WTC11 (cell line): Measurements from ENCODE around the gene WFS1. TPM values are rescaled to one million over a fixed set of nuclear protein-coding genes. Genes with fewer than 3 reads are reported as not detected.

Source experiments
- ATAC-seq: fragments of 200-7000 bp; cut with Tn5 transposase; 2 replicates; pipeline ENCODE4 v1.10.0; 2021; ENCODE audit warnings: mild to moderate bottlenecking, moderate library complexity
- CTCF ChIA-PET: fragments of 300-600 bp; sonication (Branson Sonifier 250); formaldehyde crosslinking; loops from one replicate; lab custom pipeline; 2021; ENCODE audit warnings: antibody characterized with exemption; lab: Charles Lee
- POLR2A ChIA-PET: fragments of 350-600 bp; sonication (Branson Sonifier 250); formaldehyde crosslinking; loops from one replicate; lab custom pipeline; 2021; ENCODE audit warnings: antibody characterized with exemption; lab: Charles Lee
- DNase-seq: peaks from one replicate; pipeline ENCODE4 v3.0.0; 2021; ENCODE audit warnings: low spot score
- H3K27ac Mint-ChIP-seq: 2 replicates; pipeline ENCODE4 v1.8.0; 2021; ENCODE audit warnings: mixed read lengths
- H3K27me3 Mint-ChIP-seq: 2 replicates; pipeline ENCODE4 v1.8.0; 2021; ENCODE audit warnings: low read depth, mild to moderate bottlenecking, moderate library complexity, mixed read lengths
- H3K36me3 Mint-ChIP-seq: 2 replicates; pipeline ENCODE4 v1.8.0; 2021; ENCODE audit warnings: mixed read lengths
- H3K4me1 Mint-ChIP-seq: 2 replicates; pipeline ENCODE4 v1.8.0; 2022; ENCODE audit warnings: mixed read lengths
- H3K4me3 Mint-ChIP-seq: 2 replicates; pipeline ENCODE4 v1.8.0; 2021; ENCODE audit warnings: mild to moderate bottlenecking, moderate library complexity, mixed read lengths
- H3K9me3 Mint-ChIP-seq: 2 replicates; pipeline ENCODE4 v1.8.0; 2021; ENCODE audit warnings: mixed read lengths
- ATF1 ChIP-seq: sonication (generic); formaldehyde crosslinking; IDR thresholded peaks from 2 replicates; pipeline ENCODE4 v1.8.1; 2023; ENCODE audit warnings: mild to moderate bottlenecking, moderate library complexity, missing genetic modification reagents
- EMX1 ChIP-seq: fragments of 250-450 bp; sonication (Bioruptor Pico); IDR thresholded peaks from 2 replicates; pipeline ENCODE4 v1.8.0; 2021; ENCODE audit warnings: mild to moderate bottlenecking
- FOXJ3 ChIP-seq: sonication (generic); formaldehyde crosslinking; IDR thresholded peaks from 2 replicates; pipeline ENCODE4 v1.9.0; 2021; ENCODE audit warnings: missing genetic modification reagents, mild to moderate bottlenecking, borderline replicate concordance
- GABPB1 ChIP-seq: sonication (generic); formaldehyde crosslinking; IDR thresholded peaks from 2 replicates; pipeline ENCODE4 v1.8.1; 2023; ENCODE audit warnings: mild to moderate bottlenecking, missing genetic modification reagents
- JUN ChIP-seq: sonication (generic); formaldehyde crosslinking; IDR thresholded peaks from 2 replicates; pipeline ENCODE4 v1.8.0; 2023; ENCODE audit warnings: mild to moderate bottlenecking, missing genetic modification reagents
- NFYB ChIP-seq: sonication (generic); formaldehyde crosslinking; conservative IDR thresholded peaks from 2 replicates; pipeline ENCODE4 v1.8.0; 2022; ENCODE audit warnings: low read depth, missing genetic modification reagents
- PRRX2 ChIP-seq: fragments of 250-450 bp; sonication (Bioruptor Pico); IDR thresholded peaks from 2 replicates; pipeline ENCODE4 v1.8.0; 2021; ENCODE audit warnings: mild to moderate bottlenecking
- SOX15 ChIP-seq: fragments of 250-450 bp; sonication (Bioruptor Pico); IDR thresholded peaks from 2 replicates; pipeline ENCODE4 v1.9.0; 2021; ENCODE audit warnings: mild to moderate bottlenecking
- ZNF263 ChIP-seq: sonication (generic); formaldehyde crosslinking; IDR thresholded peaks from 2 replicates; pipeline ENCODE4 v1.8.1; 2022; ENCODE audit warnings: low read depth, mild to moderate bottlenecking, moderate library complexity, missing genetic modification reagents
- ZNF416 ChIP-seq: fragments of 250-450 bp; sonication (Bioruptor Pico); IDR thresholded peaks from 2 replicates; pipeline ENCODE4 v1.9.0; 2021; ENCODE audit warnings: mild to moderate bottlenecking, inconsistent platforms
- ZNF671 ChIP-seq: fragments of 250-450 bp; sonication (Bioruptor Pico); IDR thresholded peaks from 2 replicates; pipeline ENCODE4 v1.8.0; 2021; ENCODE audit warnings: mild to moderate bottlenecking
- total RNA-seq: library from RNA; stranded (reverse); gene quantifications from 3 replicates; pipeline ENCODE4 v1.2.3, GENCODE V29; 2021
- TF ChIP-seq, protein P1 (sequence below): sonication (generic); formaldehyde crosslinking; IDR thresholded peaks from 2 replicates; pipeline ENCODE4 v1.8.1; 2022; ENCODE audit warnings: mild to moderate bottlenecking, moderate library complexity, missing genetic modification reagents
- TF ChIP-seq, protein P2 (sequence below): sonication (generic); formaldehyde crosslinking; IDR thresholded peaks from 2 replicates; pipeline ENCODE4 v1.8.0; 2022; ENCODE audit warnings: mild to moderate bottlenecking, missing genetic modification reagents
- TF ChIP-seq, protein P3 (sequence below): fragments of 200-600 bp; IDR thresholded peaks from 2 replicates; pipeline ENCODE4 v1.8.0; 2022; ENCODE audit warnings: antibody characterized with exemption
- TF ChIP-seq, protein P4 (sequence below): fragments of 250-450 bp; sonication (Bioruptor Pico); IDR thresholded peaks from 2 replicates; pipeline ENCODE4 v1.9.0; 2021; ENCODE audit warnings: mild to moderate bottlenecking, borderline replicate concordance
- TF ChIP-seq, protein P5 (sequence below): sonication (generic); formaldehyde crosslinking; IDR thresholded peaks from 2 replicates; pipeline ENCODE4 v1.8.1; 2022; ENCODE audit warnings: mild to moderate bottlenecking, missing genetic modification reagents, moderate library complexity, borderline replicate concordance

The WFS1 gene
- total RNA-seq, 1 experiment from 2014 or later = 34.7 TPM

DNA sequence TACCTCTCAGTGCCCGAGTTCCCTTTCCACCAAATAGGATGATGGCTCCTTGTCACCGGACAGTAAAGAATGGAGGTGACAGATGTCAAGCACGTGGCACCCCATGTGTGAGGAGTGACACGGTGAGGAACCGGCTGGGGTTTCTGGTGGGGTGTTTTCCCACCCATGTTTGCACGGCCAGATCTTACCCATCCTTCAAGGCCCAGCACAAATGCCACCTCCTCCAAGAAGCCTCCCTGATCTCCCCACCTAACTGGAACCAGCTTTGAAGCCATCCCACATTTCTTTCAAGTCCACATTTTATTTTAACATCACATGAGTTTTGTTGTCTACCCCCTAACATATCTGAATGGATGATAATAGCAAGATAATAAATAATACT is 63.0 kb downstream of the WFS1 start:
- peaks cover 2% of the 10 kb centered on the region for H3K36me3 Mint-ChIP-seq
- H3K9me3 Mint-ChIP-seq = peaks cover 26% of the 10 kb centered on the region
- ATAC-seq (no peak), DNase-seq (no peak)
- H3K27ac Mint-ChIP-seq = no peak overlapping the region
- no peaks in the 10 kb centered on the region; the same call in 1 of the 2 replicates for H3K27me3 Mint-ChIP-seq
- POLR2A ChIA-PET = no interaction called here
- H3K4me1 Mint-ChIP-seq = peaks cover 10% of the 10 kb centered on the region
- CTCF ChIA-PET = interaction anchor here (0.5 to 15.7 kb wide), 62 partner anchors 8 to 358 kb away, joined by 3 to 713 read pairs (median 6); partner anchors contain the start of genes JAKMIP1, MAN2B2, MRFAP1 and WFS1
- TF ChIP-seq SOX15 (CRISPR knock-in tag) (no peak), NFYB (CRISPR knock-in tag) (no peak), FOXJ3 (CRISPR knock-in tag) (no peak)
- TF ChIP-seq, protein P1, sequence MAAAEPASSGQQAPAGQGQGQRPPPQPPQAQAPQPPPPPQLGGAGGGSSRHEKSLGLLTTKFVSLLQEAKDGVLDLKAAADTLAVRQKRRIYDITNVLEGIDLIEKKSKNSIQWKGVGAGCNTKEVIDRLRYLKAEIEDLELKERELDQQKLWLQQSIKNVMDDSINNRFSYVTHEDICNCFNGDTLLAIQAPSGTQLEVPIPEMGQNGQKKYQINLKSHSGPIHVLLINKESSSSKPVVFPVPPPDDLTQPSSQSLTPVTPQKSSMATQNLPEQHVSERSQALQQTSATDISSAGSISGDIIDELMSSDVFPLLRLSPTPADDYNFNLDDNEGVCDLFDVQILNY (CRISPR knock-in tag) = no peak
- TF ChIP-seq, protein P2, sequence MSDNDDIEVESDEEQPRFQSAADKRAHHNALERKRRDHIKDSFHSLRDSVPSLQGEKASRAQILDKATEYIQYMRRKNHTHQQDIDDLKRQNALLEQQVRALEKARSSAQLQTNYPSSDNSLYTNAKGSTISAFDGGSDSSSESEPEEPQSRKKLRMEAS = no peak
- no peak overlapping the region for H3K4me3 Mint-ChIP-seq

DNA sequence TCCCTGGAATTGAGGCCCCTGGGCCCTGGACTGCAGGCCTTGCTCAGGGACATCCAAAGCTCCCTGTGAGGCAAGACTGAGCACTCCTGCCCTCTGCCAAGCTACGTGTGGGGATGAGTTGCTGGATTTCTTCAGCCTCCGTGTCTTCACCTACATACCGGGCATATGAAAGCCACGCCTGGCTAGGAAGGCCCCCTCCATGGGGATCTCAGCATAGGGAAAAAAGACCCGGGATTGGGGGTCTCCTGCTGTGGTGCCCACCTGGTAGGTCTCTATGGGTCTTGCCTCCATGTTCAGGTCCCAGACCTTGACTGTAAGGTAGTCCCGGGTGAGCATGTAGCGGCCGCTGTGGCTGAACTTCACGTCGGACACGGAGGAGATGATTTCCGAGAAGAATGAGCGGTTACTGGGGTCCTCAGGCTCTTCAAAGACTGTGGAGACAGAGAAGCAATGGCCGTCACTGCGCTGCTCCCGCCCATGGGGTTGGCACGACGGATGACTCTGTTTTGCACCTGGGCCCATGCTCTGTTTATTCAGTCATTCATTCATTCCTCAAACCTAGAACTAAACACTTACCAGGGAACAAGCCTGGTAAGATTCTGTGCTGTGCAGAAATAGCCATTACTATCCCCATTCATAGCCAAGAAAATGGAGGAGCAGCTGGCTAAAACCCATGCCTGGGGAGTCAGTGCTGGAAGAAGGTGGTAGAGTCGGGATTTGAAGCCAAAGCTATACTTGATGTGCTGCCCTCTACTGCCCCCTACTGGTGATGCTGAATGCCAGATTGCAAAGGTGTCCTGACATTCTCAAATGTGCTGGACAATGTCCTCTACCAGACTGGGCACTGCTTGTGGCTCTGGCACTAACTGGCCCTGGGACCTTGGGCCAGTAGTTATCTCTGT is 63.9 kb downstream of the WFS1 start:
- ATAC-seq (no peak), DNase-seq (no peak)
- H3K4me3 Mint-ChIP-seq = no peak overlapping the region
- peaks cover 19% of the 10 kb centered on the region for H3K4me1 Mint-ChIP-seq
- H3K27ac Mint-ChIP-seq = no peak overlapping the region
- TF ChIP-seq EMX1 (CRISPR knock-in tag) = no peak
- TF ChIP-seq, protein P3, sequence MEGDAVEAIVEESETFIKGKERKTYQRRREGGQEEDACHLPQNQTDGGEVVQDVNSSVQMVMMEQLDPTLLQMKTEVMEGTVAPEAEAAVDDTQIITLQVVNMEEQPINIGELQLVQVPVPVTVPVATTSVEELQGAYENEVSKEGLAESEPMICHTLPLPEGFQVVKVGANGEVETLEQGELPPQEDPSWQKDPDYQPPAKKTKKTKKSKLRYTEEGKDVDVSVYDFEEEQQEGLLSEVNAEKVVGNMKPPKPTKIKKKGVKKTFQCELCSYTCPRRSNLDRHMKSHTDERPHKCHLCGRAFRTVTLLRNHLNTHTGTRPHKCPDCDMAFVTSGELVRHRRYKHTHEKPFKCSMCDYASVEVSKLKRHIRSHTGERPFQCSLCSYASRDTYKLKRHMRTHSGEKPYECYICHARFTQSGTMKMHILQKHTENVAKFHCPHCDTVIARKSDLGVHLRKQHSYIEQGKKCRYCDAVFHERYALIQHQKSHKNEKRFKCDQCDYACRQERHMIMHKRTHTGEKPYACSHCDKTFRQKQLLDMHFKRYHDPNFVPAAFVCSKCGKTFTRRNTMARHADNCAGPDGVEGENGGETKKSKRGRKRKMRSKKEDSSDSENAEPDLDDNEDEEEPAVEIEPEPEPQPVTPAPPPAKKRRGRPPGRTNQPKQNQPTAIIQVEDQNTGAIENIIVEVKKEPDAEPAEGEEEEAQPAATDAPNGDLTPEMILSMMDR = peak; percentile 41; the same call in 1 of the 2 replicates
- H3K27me3 Mint-ChIP-seq = no peaks in the 10 kb centered on the region; the same call in 1 of the 2 replicates
- peaks cover 26% of the 10 kb centered on the region for H3K9me3 Mint-ChIP-seq
- peaks cover 2% of the 10 kb centered on the region for H3K36me3 Mint-ChIP-seq
- CTCF ChIA-PET = interaction anchor here (0.5 to 15.7 kb wide), 19 partner anchors 8 to 335 kb away, joined by 3 to 713 read pairs (median 4); partner anchors contain the start of gene WFS1
- POLR2A ChIA-PET = no interaction called here

DNA sequence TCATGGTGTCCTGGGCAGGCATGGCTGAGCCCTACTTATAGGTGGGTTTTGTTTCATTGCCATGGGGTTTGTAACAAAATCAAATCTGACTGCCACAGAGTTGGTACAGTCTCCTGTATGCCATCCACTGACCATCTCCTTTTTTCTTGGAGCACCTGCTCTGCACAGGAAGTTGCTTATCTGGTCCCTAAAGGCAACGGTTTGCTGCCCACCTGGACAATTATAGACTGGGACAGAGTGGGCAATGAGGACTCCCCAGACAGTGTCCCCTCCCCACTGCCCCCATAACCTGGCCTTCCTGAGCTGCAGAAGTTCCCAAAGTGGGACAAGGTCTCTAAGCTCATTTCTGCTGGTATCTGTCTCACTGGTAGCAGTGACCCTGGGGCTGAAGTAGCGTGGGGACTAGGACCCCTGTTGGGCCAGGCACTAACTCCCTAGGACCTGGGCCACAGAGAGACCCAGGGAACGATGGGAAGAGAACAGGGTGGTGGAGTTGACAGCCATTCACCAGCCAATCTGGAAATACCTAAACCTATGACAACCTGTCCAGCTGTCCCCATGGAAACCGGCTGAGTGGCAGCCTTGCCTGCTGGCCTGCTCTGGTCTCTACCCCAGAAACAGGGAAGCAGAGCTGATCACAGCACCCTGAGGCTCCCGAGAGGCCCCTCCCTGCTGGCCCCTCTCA is 64.7 kb downstream of the WFS1 start:
- CTCF ChIA-PET = interaction anchor here (1.0 to 15.7 kb wide), 7 partner anchors 15 to 336 kb away, joined by 3 to 713 read pairs (median 4); partner anchors contain the start of gene WFS1
- H3K27me3 Mint-ChIP-seq = no peaks in the 10 kb centered on the region; the same call in 1 of the 2 replicates
- H3K4me1 Mint-ChIP-seq = peaks cover 20% of the 10 kb centered on the region
- ATAC-seq (no peak), DNase-seq (no peak)
- POLR2A ChIA-PET = no interaction called here
- peaks cover 2% of the 10 kb centered on the region for H3K36me3 Mint-ChIP-seq
- H3K9me3 Mint-ChIP-seq = peaks cover 26% of the 10 kb centered on the region
- H3K4me3 Mint-ChIP-seq = no peak overlapping the region
- no peak overlapping the region for H3K27ac Mint-ChIP-seq
- TF ChIP-seq, protein P4, sequence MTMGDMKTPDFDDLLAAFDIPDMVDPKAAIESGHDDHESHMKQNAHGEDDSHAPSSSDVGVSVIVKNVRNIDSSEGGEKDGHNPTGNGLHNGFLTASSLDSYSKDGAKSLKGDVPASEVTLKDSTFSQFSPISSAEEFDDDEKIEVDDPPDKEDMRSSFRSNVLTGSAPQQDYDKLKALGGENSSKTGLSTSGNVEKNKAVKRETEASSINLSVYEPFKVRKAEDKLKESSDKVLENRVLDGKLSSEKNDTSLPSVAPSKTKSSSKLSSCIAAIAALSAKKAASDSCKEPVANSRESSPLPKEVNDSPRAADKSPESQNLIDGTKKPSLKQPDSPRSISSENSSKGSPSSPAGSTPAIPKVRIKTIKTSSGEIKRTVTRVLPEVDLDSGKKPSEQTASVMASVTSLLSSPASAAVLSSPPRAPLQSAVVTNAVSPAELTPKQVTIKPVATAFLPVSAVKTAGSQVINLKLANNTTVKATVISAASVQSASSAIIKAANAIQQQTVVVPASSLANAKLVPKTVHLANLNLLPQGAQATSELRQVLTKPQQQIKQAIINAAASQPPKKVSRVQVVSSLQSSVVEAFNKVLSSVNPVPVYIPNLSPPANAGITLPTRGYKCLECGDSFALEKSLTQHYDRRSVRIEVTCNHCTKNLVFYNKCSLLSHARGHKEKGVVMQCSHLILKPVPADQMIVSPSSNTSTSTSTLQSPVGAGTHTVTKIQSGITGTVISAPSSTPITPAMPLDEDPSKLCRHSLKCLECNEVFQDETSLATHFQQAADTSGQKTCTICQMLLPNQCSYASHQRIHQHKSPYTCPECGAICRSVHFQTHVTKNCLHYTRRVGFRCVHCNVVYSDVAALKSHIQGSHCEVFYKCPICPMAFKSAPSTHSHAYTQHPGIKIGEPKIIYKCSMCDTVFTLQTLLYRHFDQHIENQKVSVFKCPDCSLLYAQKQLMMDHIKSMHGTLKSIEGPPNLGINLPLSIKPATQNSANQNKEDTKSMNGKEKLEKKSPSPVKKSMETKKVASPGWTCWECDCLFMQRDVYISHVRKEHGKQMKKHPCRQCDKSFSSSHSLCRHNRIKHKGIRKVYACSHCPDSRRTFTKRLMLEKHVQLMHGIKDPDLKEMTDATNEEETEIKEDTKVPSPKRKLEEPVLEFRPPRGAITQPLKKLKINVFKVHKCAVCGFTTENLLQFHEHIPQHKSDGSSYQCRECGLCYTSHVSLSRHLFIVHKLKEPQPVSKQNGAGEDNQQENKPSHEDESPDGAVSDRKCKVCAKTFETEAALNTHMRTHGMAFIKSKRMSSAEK = no peak
- TF ChIP-seq, protein P5, sequence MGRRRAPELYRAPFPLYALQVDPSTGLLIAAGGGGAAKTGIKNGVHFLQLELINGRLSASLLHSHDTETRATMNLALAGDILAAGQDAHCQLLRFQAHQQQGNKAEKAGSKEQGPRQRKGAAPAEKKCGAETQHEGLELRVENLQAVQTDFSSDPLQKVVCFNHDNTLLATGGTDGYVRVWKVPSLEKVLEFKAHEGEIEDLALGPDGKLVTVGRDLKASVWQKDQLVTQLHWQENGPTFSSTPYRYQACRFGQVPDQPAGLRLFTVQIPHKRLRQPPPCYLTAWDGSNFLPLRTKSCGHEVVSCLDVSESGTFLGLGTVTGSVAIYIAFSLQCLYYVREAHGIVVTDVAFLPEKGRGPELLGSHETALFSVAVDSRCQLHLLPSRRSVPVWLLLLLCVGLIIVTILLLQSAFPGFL (CRISPR knock-in tag) = no peak
- TF ChIP-seq JUN (CRISPR knock-in tag) = no peak
- TF ChIP-seq, protein P1 (CRISPR knock-in tag) = no peak
- TF ChIP-seq ZNF263 (CRISPR knock-in tag) = no peak
- TF ChIP-seq, protein P3 = no peak
- no peak for TF ChIP-seq ATF1
- no peak for TF ChIP-seq ZNF416 (CRISPR knock-in tag)
- TF ChIP-seq EMX1 (CRISPR knock-in tag) = no peak
- TF ChIP-seq ZNF671 (CRISPR knock-in tag) = no peak
- no peak for TF ChIP-seq PRRX2
- no peak for TF ChIP-seq GABPB1 (CRISPR knock-in tag)
